Measurements from ENCODE around the gene TNNC1.

Gene TNNC1

DNA sequence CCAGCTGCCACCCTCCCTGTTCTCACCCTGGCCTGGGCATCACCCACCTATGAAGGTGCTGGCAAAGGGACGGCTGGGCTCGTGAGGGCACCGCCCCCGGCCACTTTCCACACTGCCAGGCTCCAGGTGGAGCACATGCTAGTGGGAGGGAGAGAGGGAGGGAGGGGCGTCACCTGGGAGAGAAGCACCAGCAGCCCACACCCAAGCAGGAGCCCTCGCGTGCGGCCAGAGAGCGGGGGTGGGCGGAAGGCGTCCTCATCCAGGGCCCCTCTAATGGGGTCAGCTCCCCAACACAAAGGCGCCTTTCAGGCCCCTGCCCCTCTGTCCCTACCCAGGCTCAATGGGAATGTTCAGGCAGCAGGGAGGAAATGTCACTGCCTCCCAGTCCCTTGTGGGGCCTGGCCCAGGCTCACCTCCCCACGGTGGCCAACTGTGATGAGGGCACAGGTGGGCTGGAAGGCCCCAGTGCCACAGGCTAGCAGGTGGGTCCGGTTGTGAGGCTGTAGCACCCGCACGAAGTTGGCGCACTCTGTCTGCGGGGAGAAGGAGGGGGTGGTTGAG lies 12.0 kb downstream of the TNNC1 start:
- no peak for DNase-seq

- no peak for DNase-seq
Observed at GRCh38 chr3:52441091-52441771, 12.6 kb downstream of the TNNC1 start.

GRCh38 chr3:52440671-52441070 lies 13.2 kb downstream of the TNNC1 start:
- DNase-seq, result no peak

- DNase-seq, result no peak
Observed at GRCh38 chr3:52440249-52440551, 13.6 kb downstream of the TNNC1 start.

DNA sequence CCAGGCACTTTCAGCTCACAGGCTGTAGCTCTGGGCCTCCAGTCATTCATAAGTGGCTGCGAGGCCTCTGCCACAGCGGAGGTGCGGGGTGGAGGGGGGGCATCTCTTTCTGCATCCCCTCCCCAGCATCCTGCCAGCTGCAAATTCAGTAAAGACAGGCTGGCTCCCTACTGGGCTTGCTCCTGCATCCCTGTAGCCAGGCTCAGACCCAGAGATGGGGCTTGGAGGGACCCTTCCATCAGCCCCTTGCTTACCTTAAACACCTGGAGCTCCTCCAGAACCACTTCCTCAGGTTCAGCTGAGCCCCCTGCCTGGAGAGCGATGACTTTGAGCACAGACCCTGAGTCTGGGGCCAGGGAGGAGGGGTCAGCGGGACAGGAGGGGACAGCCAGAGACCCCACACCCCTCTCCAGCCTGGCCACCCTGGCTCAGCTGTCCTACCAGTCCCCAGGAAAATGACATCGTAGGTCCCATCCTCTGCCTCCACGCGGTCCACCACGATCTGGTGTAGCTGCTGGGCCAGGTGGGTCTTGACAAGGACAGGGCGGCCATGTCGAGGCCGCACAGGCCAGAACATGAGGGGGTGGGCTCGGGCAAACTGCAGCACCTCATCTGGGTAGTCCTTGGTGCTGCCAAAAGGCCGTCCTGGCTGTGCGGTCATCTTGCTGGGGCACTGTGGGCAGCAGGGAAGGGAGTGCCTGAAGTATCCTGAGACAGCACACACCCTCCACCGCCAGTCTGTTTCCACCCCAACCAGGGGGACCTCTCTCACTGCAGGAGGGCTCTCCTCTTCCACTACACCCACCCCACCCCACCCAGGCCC lies 14.2 kb downstream of the TNNC1 start:
- no peak for DNase-seq

GRCh38 chr3:52438579-52439425 lies 15.0 kb downstream of the TNNC1 start:
- DNase-seq, result no peak

GRCh38 chr3:52438104-52438376 lies 15.8 kb downstream of the TNNC1 start:
- no peak for DNase-seq

GRCh38 chr3:52437326-52438103 lies 16.3 kb downstream of the TNNC1 start:
- no peak for DNase-seq

GRCh38 chr3:52436500-52437149 lies 17.2 kb downstream of the TNNC1 start:
- DNase-seq, result no peak

GRCh38 chr3:52435246-52436101 lies 18.4 kb downstream of the TNNC1 start:
- DNase-seq, result no peak

- DNase-seq, result no peak
Observed at GRCh38 chr3:52434491-52435115, 19.2 kb downstream of the TNNC1 start.

GRCh38 chr3:52433996-52434479 lies 19.8 kb downstream of the TNNC1 start:
- DNase-seq, result no peak

GRCh38 chr3:52433328-52433995 lies 20.4 kb downstream of the TNNC1 start:
- DNase-seq, result no peak

DNA sequence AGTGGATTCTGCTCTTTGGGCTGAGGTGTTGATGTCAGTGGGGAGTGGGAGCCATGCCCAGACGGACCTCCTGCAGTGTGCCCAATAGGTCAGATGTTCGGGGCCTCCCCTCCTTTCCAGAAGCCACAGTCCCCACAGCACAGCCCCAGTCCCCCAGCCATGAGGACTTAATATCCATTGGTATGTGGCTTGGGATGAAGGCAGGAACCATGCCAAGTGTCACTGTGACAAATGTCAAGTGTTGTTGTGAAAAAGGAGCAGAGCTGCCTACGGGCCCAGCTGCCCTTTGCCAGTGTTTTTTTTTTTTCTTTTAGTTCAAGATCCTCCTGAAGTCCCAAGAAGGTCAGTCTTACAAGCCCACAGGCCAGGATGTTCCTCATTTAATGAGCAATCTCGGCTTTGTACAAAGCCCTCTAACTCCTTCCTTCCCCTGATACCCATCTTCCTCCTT lies 21.1 kb downstream of the TNNC1 start:
- DNase-seq, result no peak

- no peak for DNase-seq
Observed at GRCh38 chr3:52432225-52432624, 21.6 kb downstream of the TNNC1 start.

GRCh38 chr3:52431459-52432223 lies 22.2 kb downstream of the TNNC1 start:
- DNase-seq, result no peak

- no peak for DNase-seq
Observed at GRCh38 chr3:52430416-52430810, 23.4 kb downstream of the TNNC1 start.

GRCh38 chr3:52429779-52430415 lies 23.9 kb downstream of the TNNC1 start:
- no peak for DNase-seq

GRCh38 chr3:52429031-52429430 lies 24.8 kb downstream of the TNNC1 start:
- DNase-seq, result no peak
